ENCODE measurements around the gene LIX1L.
A peak's percentile ranks its signal among the peaks of the same experiment; 100 is the strongest.

LIX1L gene

DNA sequence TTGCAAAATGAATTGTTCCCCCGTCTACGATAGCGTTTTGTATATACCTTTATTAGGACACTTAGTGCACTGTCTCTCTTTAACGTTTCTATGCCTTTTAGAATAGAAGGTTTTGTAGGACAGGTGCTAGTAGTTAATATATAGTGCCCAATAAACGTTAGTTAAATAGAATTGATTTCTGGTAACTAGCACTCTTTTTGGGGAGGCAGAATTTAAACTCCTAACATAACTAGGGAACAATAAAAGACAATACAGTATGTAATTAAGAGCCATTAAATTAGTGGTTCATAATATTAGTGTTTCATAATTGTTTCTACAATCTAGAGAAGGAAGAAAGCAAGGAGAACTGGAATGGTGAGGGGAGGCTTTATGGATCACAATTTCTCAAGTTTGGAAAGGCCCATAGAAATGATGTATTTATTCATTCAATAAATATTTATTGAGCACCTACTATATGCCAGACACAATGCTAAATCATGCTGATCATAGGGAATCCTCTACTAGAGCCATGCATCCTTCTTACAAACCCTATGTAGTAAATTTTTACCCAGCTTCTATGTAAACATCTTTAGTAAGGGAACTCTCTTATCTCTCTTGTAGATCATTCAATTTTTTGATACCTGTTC is 7.4 kb upstream of the LIX1L start:
- TF ChIP-seq, protein P1, sequence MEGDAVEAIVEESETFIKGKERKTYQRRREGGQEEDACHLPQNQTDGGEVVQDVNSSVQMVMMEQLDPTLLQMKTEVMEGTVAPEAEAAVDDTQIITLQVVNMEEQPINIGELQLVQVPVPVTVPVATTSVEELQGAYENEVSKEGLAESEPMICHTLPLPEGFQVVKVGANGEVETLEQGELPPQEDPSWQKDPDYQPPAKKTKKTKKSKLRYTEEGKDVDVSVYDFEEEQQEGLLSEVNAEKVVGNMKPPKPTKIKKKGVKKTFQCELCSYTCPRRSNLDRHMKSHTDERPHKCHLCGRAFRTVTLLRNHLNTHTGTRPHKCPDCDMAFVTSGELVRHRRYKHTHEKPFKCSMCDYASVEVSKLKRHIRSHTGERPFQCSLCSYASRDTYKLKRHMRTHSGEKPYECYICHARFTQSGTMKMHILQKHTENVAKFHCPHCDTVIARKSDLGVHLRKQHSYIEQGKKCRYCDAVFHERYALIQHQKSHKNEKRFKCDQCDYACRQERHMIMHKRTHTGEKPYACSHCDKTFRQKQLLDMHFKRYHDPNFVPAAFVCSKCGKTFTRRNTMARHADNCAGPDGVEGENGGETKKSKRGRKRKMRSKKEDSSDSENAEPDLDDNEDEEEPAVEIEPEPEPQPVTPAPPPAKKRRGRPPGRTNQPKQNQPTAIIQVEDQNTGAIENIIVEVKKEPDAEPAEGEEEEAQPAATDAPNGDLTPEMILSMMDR (IDR thresholded peaks at IDR 0.05; ENCODE audit: extremely low read depth, missing control alignments): no peak
- DNase-seq (ENCODE audit: low spot score): no peak

DNA sequence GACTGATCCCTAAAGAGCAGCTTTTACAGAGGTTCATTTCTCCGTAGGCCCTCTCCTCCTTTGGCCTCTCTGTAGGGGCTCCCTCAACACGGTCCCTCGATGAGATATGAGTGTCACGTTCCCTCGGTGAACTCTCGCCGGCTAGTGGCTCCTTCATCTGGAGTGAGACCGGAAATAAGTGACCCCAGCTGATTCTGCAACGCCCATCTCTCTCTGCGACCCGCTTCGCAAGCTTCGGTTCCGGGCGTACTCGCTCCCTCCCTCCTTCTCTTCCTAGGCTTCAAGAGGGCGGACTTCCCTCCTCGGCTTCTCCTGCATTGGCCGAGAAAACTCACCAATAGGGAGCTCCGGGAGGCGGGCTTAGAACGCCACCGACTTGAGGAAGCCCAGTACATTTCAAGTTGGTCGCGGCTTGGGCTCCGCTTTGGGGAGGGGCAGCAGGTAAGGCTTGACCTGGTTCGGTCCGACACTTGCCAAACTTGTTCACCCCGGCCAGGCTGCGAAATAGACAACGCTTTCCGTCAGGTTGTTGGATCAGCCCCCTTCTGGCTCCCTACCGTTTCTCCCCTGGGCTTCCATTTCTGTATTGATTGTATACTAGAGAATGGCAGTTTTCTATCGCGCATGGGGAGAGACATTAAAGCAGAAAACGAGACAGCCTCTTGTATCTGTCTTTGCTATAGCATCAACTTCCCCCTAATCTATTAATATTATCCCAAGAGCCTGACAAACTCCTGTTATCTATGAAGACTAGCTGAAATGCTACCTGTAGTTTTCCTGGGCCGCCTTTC is 6.7 kb upstream of the LIX1L start, which contains the start of the genes ANKRD34A and POLR3GL:
Gene ANKRD34A, minus strand, starts transcription at position 248 of the 791 bp plus-strand sequence. CDS start 2,816 bp downstream, outside the sequence.
Gene POLR3GL, plus strand, starts transcription at position 363 of the 791 bp plus-strand sequence. CDS start 10,176 bp downstream, outside the sequence.
- TF ChIP-seq, protein P1 (IDR thresholded peaks at IDR 0.05; ENCODE audit: extremely low read depth, missing control alignments): no peak
- peak; percentile 93 for DNase-seq (ENCODE audit: low spot score)

DNA sequence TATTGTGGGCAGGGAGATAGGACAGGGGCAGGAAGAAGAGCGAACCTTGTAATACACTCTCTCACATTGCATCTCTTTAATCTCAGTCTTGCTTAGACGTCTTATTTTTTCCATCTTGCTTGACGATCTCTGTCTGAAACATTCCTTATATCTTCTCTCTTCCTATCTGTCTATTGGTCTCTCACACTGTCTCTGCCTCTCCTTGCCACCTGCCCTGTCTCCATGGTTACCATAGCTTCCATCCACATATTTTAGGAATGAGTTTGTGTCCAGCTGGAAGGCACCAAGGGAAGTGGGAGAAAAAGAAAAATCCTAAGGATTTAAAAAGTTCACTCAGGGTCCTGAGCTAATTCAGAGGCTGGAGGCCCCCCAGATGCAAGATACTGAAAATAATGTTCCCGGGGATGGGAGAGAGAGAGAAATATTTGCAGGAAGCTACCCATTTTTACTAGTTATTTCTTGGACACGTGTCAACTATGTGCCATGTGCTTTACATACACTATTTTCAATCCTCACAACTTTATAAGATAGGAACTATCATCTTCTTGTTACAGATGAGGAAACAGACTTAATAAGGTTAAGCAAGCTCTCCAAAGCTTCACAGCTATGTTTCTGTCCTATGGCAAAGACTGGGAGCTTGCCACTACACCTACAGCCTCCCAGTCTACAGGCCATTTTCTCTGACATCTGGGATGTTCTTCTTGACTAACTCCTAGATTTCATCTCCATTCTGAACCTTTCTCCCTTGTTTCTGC is 5.6 kb upstream of the LIX1L start:
- no peak for DNase-seq (ENCODE audit: low spot score)
- TF ChIP-seq, protein P1 (IDR thresholded peaks at IDR 0.05; ENCODE audit: extremely low read depth, missing control alignments): no peak

- peak; percentile 43 for DNase-seq (ENCODE audit: low spot score)
- TF ChIP-seq, protein P1 (IDR thresholded peaks at IDR 0.05; ENCODE audit: extremely low read depth, missing control alignments): no peak
These were observed 4.6 kb upstream of the LIX1L start for GRCh38 chr1:145962157-145963102.

- DNase-seq (ENCODE audit: low spot score): peak; percentile 53
- TF ChIP-seq, protein P1 (IDR thresholded peaks at IDR 0.05; ENCODE audit: extremely low read depth, missing control alignments): no peak
These were observed 3.8 kb upstream of the LIX1L start for GRCh38 chr1:145961425-145962156.

- no peak for DNase-seq (ENCODE audit: low spot score)
- TF ChIP-seq, protein P1 (IDR thresholded peaks at IDR 0.05; ENCODE audit: extremely low read depth, missing control alignments): no peak
These were observed 3.2 kb upstream of the LIX1L start for GRCh38 chr1:145961109-145961424.

All from GM20000 (cell line).